ENCODE measurements around the gene AAGAB.

AAGAB gene

GRCh38 chr15:67207555-67208207 is 46.8 kb downstream of the AAGAB start:
- FAIRE-seq, result no peak

GRCh38 chr15:67202991-67203390 is 51.5 kb downstream of the AAGAB start:
- no peak for FAIRE-seq

GRCh38 chr15:67202091-67202490 is 52.4 kb downstream of the AAGAB start:
- FAIRE-seq, result no peak

GRCh38 chr15:67201136-67201535 is 53.3 kb downstream of the AAGAB start:
- no peak for FAIRE-seq

- FAIRE-seq, result no peak
Observed at GRCh38 chr15:67199881-67200763, 54.3 kb downstream of the AAGAB start.

GRCh38 chr15:67199391-67199790 is 55.1 kb downstream of the AAGAB start:
- FAIRE-seq, result no peak

GRCh38 chr15:67198157-67198754 is 56.2 kb downstream of the AAGAB start:
- FAIRE-seq, result no peak

- FAIRE-seq, result no peak
Observed at GRCh38 chr15:67197364-67197695, 57.1 kb downstream of the AAGAB start.

GRCh38 chr15:67196672-67197363 is 57.6 kb downstream of the AAGAB start:
- no peak for FAIRE-seq

GRCh38 chr15:67196222-67196621 is 58.2 kb downstream of the AAGAB start:
- no peak for FAIRE-seq

- no peak for FAIRE-seq
Observed at GRCh38 chr15:67195305-67195704, 59.2 kb downstream of the AAGAB start.

GRCh38 chr15:67194171-67195114 is 60.0 kb downstream of the AAGAB start:
- FAIRE-seq, result no peak

- FAIRE-seq, result no peak
Observed at GRCh38 chr15:67193223-67193990, 61.1 kb downstream of the AAGAB start.

- no peak for FAIRE-seq
Observed at GRCh38 chr15:67192185-67192820, 62.2 kb downstream of the AAGAB start.

- no peak for FAIRE-seq
Observed at GRCh38 chr15:67190813-67191212, 63.6 kb downstream of the AAGAB start.

GRCh38 chr15:67190326-67190725 is 64.1 kb downstream of the AAGAB start:
- no peak for FAIRE-seq

GRCh38 chr15:67189326-67190051 is 65.0 kb downstream of the AAGAB start:
- FAIRE-seq, result no peak

GRCh38 chr15:67188551-67189218 is 65.8 kb downstream of the AAGAB start:
- no peak for FAIRE-seq

- FAIRE-seq, result no peak
Observed at GRCh38 chr15:67187351-67187854, 67.1 kb downstream of the AAGAB start.
